HCT116 (cell line): ENCODE results near the gene UNC5C. TPM values are rescaled to one million over a fixed set of nuclear protein-coding genes. Genes with fewer than 3 reads are reported as not detected.
A peak's percentile ranks its signal among the peaks of the same experiment; 100 is the strongest.

ENCODE experiments used
- ATAC-seq: fragments of 200-7000 bp; cut with Tn5 transposase; 2 replicates; pipeline ENCODE4 v1.9.1; 2020; ENCODE audit warnings: mild to moderate bottlenecking, moderate library complexity
- BruUV-seq: library from RNA; stranded (reverse); fragments of 400-500 nt; replicated peaks from 2 replicates; lab custom pipeline; 2021; lab: Mats Ljungman, UMichigan
- CTCF ChIA-PET: fragments of 300-600 bp; sonication (Branson Sonifier 250); formaldehyde crosslinking; loops from one replicate; lab custom pipeline; 2021; ENCODE audit warnings: antibody characterized with exemption; lab: Charles Lee
- POLR2A ChIA-PET: fragments of 300-600, 350-600 bp; sonication (Branson Sonifier 250); formaldehyde crosslinking; loops from one replicate; lab custom pipeline; 2021; ENCODE audit warnings: antibody characterized with exemption; lab: Charles Lee
- RAD21 ChIA-PET, 2 experiments: fragments of 300-600 bp; sonication (Branson Sonifier 250); formaldehyde crosslinking; loops; one replicate each; lab custom pipeline; 2023; ENCODE audit warnings: low total read pairs in 2 of 2; ENCODE audit not compliant: uncharacterized antibody in 2 of 2, unreplicated experiment in 2 of 2, low non-redundant PET in 1 of 2; lab: Charles Lee
- DNase-seq: peaks from one replicate; pipeline ENCODE4 v3.0.0-alpha.2; 2010; ENCODE audit warnings: low read depth, low spot score
- H2AFZ ChIP-seq: fragments of 200-600 bp; shearing (Covaris generic), sonication (generic); 2 replicates; pipeline ENCODE4 v1.6.1; 2017; ENCODE audit warnings: low read depth, mixed run types, mixed read lengths, antibody characterized with exemption, low read length; ENCODE audit not compliant: poor library complexity, severe bottlenecking
- H3K27ac ChIP-seq: 2 replicates; pipeline ENCODE4 v1.5.1; 2012; ENCODE audit warnings: low read depth, low read length
- H3K27me3 ChIP-seq: fragments of 200-600 bp; sonication (generic); 2 replicates; pipeline ENCODE4 v1.6.1; 2016; ENCODE audit warnings: mixed run types, low read length, mixed read lengths; ENCODE audit not compliant: insufficient read depth
- H3K36me3 ChIP-seq, 2 experiments: fragments of 200-500 bp in 1 of 2; fragments of 200-600 bp in 1 of 2; sonication (Bioruptor generic) in 1 of 2; sonication (generic) in 1 of 2; 2 replicates each; pipeline versions ENCODE4 v1.5.1 to v1.6.1; 2014 to 2016; ENCODE audit warnings: low read length in 2 of 2, inconsistent platforms in 1 of 2, mixed read lengths in 1 of 2, mixed run types in 1 of 2; ENCODE audit not compliant: insufficient read depth in 2 of 2, control insufficient read depth in 1 of 2
- H3K4me1 ChIP-seq, 2 experiments: fragments of 200-600 bp in 1 of 2; sonication (generic) in 1 of 2; 2 replicates each; pipeline versions ENCODE4 v1.5.1 to v1.6.1; 2012 to 2017; ENCODE audit warnings: low read length in 2 of 2, inconsistent platforms in 1 of 2, mild to moderate bottlenecking in 1 of 2, mixed read lengths in 1 of 2, mixed run types in 1 of 2, moderate library complexity in 1 of 2; ENCODE audit not compliant: insufficient read depth in 2 of 2, control insufficient read depth in 1 of 2
- H3K4me2 ChIP-seq: fragments of 200-600 bp; sonication (generic); 2 replicates; pipeline ENCODE4 v1.6.1; 2017; ENCODE audit warnings: mixed run types, low read length, mixed read lengths
- H3K4me3 ChIP-seq, 2 experiments: fragments of 200-600 bp in 1 of 2; sonication (generic) in 1 of 2; replicated peaks in 1 of 2; 2 replicates each; pipeline ENCODE4 v1.5.1; 2011 to 2016; ENCODE audit warnings: low read length in 2 of 2, control low read depth in 1 of 2, low read depth in 1 of 2, mild to moderate bottlenecking in 1 of 2, mixed read lengths in 1 of 2, mixed run types in 1 of 2
- H3K79me2 ChIP-seq: fragments of 200-600 bp; sonication (generic); 2 replicates; pipeline ENCODE4 v1.6.1; 2017; ENCODE audit warnings: mild to moderate bottlenecking, mixed run types, low read length, moderate library complexity, mixed read lengths; ENCODE audit not compliant: insufficient read depth
- H3K9ac ChIP-seq: fragments of 200-600 bp; sonication (generic); 2 replicates; pipeline ENCODE4 v1.6.1; 2016; ENCODE audit warnings: low read length, mixed read lengths
- H3K9me2 ChIP-seq: fragments of 200-600 bp; sonication (generic), shearing (Covaris generic); 2 replicates; pipeline ENCODE4 v1.6.1; 2017; ENCODE audit warnings: mixed run types, mild to moderate bottlenecking, moderate library complexity; ENCODE audit not compliant: insufficient read depth
- H3K9me3 ChIP-seq, 2 experiments: fragments of 200-500 bp in 1 of 2; fragments of 200-600 bp in 1 of 2; sonication (Bioruptor generic) in 1 of 2; sonication (generic) in 1 of 2; 2 replicates each; pipeline ENCODE4 v1.6.1; 2014 to 2017; ENCODE audit warnings: low read length in 2 of 2, mixed read lengths in 2 of 2, inconsistent platforms in 1 of 2, low read depth in 1 of 2, mild to moderate bottlenecking in 1 of 2, mixed run types in 1 of 2, moderate library complexity in 1 of 2; ENCODE audit not compliant: control insufficient read depth in 1 of 2, insufficient read depth in 1 of 2
- H4K20me1 ChIP-seq: fragments of 200-600 bp; sonication (generic), shearing (Covaris generic); 2 replicates; pipeline ENCODE4 v1.6.1; 2017; ENCODE audit warnings: mixed run types, mild to moderate bottlenecking, moderate library complexity; ENCODE audit not compliant: insufficient read depth
- ATF3 ChIP-seq: IDR thresholded peaks from 2 replicates; pipeline ENCODE4 v1.6.1; 2012
- CBX3 ChIP-seq: IDR thresholded peaks from 2 replicates; pipeline ENCODE4 v1.6.1; 2012; ENCODE audit warnings: low read depth
- CEBPB ChIP-seq: IDR thresholded peaks from 2 replicates; pipeline ENCODE4 v1.6.1; 2012; ENCODE audit warnings: low read depth
- EGR1 ChIP-seq: IDR thresholded peaks from 2 replicates; pipeline ENCODE4 v1.6.1; 2012; ENCODE audit warnings: low read depth
- EZH2 ChIP-seq: fragments of 200-600 bp; sonication (generic); IDR thresholded peaks from 2 replicates; pipeline ENCODE4 v1.6.1; 2017; ENCODE audit warnings: antibody characterized with exemption, mixed run types
- FOSL1 ChIP-seq: IDR thresholded peaks from 2 replicates; pipeline ENCODE4 v1.6.1; 2012; ENCODE audit warnings: low read depth
- JUND ChIP-seq: IDR thresholded peaks from 2 replicates; pipeline ENCODE4 v1.6.1; 2012
- MAX ChIP-seq: IDR thresholded peaks from 2 replicates; pipeline ENCODE4 v1.6.1; 2012
- POLR2AphosphoS5 ChIP-seq: IDR thresholded peaks from 2 replicates; pipeline ENCODE4 v1.6.1; 2011; ENCODE audit warnings: mild to moderate bottlenecking, low read depth, low read length, moderate library complexity
- TCF7L2 ChIP-seq: IDR thresholded peaks from 2 replicates; pipeline ENCODE4 v1.7.0; 2011; ENCODE audit warnings: borderline replicate concordance, inconsistent platforms; ENCODE audit not compliant: insufficient read depth, insufficient read length; ENCODE audit errors: extremely low read depth
- YY1 ChIP-seq: IDR thresholded peaks from 2 replicates; pipeline ENCODE4 v1.6.1; 2011; ENCODE audit warnings: low read length, low read depth, moderate library complexity, mild to moderate bottlenecking; ENCODE audit not compliant: insufficient replicate concordance; ENCODE audit errors: extremely low read depth
- ZBTB33 ChIP-seq: IDR thresholded peaks from 2 replicates; pipeline ENCODE4 v1.6.1; 2011; ENCODE audit warnings: mild to moderate bottlenecking, low read length, moderate library complexity; ENCODE audit not compliant: insufficient replicate concordance; ENCODE audit errors: extremely low read depth
- ZFX ChIP-seq: fragments of 450-650 bp; IDR thresholded peaks from 2 replicates; pipeline ENCODE4 v1.6.1; 2017
- intact Hi-C: fragments of 100-400 bp; cut with micrococcal nuclease; formaldehyde crosslinking; loops from 2 replicates; pipeline ENCODE4 v1.10.0; 2022
- total RNA-seq: library from RNA; stranded (reverse); gene quantifications from one replicate; pipeline ENCODE4 v1.2.1, GENCODE V29; 2021; ENCODE audit not compliant: unreplicated experiment

The UNC5C gene
- total RNA-seq, 1 experiment from 2014 or later, result not detected

GRCh38 chr4:95300304-95300703, 248.5 kb downstream of the UNC5C start:
- Histone ChIP-seq H3K9ac (no peak overlapping the region), H3K27me3 (no peaks in the 10 kb centered on the region), H3K36me3 (no peaks in the 10 kb centered on the region), H3K4me3 (no peak overlapping the region), H3K27ac (no peak overlapping the region), H3K9me3 (no peaks in the 10 kb centered on the region; a peak in 1 of 4 replicates), H2AFZ (no peak overlapping the region), H3K4me2 (peak overlapping the region; percentile 17; the same call in 1 of the 2 replicates), H4K20me1 (no peaks in the 10 kb centered on the region), H3K4me1 (peaks cover 3 to 22% of the 10 kb centered on the region in 2 experiments; a peak in 3 of 4 replicates), H3K9me2 (no peaks in the 10 kb centered on the region), H3K79me2 (no peaks in the 10 kb centered on the region)
- no peak for TF ChIP-seq YY1
- TF ChIP-seq TCF7L2, result no peak
- no peak for TF ChIP-seq EZH2
- TF ChIP-seq POLR2AphosphoS5, result no peak
- TF ChIP-seq CEBPB, result no peak
- TF ChIP-seq EGR1, result no peak
- no peak for TF ChIP-seq ZFX
- no peak for TF ChIP-seq CBX3
- TF ChIP-seq MAX, result no peak
- TF ChIP-seq FOSL1, result no peak
- TF ChIP-seq ATF3, result no peak
- TF ChIP-seq ZBTB33, result no peak
- TF ChIP-seq JUND, result no peak
- DNase-seq (no peak), ATAC-seq (no peak)
- intact Hi-C loops, result no loop called here
- RAD21 ChIA-PET, result no interaction called here
- POLR2A ChIA-PET, result no interaction called here
- CTCF ChIA-PET, result no interaction called here
- BruUV-seq, result no TSS peak
